GM12873 (cell line): ENCODE measurements around the gene DHX34.

Experiments used
- TF ChIP-seq, protein P1 (sequence below): IDR thresholded peaks from 2 replicates; pipeline ENCODE4 v1.5.1; 2012; ENCODE audit warnings: low read depth, mild to moderate bottlenecking, moderate library complexity, low read length, control low read depth; ENCODE audit not compliant: insufficient read depth; ENCODE audit errors: missing control alignments

Gene DHX34

GRCh38 chr19:47331490-47331889 is 17.6 kb upstream of the DHX34 start:
- TF ChIP-seq, protein P1, sequence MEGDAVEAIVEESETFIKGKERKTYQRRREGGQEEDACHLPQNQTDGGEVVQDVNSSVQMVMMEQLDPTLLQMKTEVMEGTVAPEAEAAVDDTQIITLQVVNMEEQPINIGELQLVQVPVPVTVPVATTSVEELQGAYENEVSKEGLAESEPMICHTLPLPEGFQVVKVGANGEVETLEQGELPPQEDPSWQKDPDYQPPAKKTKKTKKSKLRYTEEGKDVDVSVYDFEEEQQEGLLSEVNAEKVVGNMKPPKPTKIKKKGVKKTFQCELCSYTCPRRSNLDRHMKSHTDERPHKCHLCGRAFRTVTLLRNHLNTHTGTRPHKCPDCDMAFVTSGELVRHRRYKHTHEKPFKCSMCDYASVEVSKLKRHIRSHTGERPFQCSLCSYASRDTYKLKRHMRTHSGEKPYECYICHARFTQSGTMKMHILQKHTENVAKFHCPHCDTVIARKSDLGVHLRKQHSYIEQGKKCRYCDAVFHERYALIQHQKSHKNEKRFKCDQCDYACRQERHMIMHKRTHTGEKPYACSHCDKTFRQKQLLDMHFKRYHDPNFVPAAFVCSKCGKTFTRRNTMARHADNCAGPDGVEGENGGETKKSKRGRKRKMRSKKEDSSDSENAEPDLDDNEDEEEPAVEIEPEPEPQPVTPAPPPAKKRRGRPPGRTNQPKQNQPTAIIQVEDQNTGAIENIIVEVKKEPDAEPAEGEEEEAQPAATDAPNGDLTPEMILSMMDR = no peak

DNA sequence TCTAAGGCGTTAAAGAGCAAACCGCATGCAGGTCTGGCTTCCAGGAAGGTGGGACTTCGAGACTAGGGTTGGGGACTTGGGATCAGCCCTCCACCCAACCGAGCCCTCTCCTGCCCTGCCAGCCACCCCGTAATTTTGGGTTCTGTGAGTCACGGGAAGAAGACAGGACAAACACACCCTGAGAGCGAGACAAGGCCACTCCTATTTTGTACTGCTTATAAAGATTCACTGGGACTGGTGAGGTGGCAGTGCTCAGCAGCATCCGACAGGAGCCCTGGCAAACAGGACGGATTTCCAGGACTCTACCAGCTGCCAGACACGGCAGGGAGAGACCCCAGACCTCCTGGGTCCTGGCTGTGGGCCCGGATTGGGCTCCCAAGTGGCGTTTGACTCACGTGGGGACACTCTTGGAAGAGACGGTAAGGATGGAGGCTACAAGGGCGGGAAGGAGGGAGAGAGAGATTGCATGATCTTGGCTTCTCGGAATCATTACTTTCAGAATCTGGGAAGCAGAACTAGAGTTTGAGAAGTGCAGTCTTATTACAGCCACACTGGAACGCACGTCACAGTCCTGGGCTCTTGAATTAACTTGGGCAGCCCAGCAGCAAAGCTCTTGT is 17.1 kb upstream of the DHX34 start, which contains the start of gene C5AR2:
C5AR2 (plus strand) TSS at position 245 of the 617 bp plus-strand sequence. CDS start 8,625 bp downstream, outside the sequence.
- TF ChIP-seq, protein P1 = no peak

- TF ChIP-seq, protein P1 = no peak
Measured at GRCh38 chr19:47339196-47339880, 9.8 kb upstream of the DHX34 start.

- TF ChIP-seq, protein P1 = no peak
Measured at GRCh38 chr19:47340477-47341208, 8.5 kb upstream of the DHX34 start.

GRCh38 chr19:47341734-47342133 is 7.4 kb upstream of the DHX34 start:
- TF ChIP-seq, protein P1 = no peak

GRCh38 chr19:47343194-47343802 is 5.8 kb upstream of the DHX34 start:
- TF ChIP-seq, protein P1 = no peak

DNA sequence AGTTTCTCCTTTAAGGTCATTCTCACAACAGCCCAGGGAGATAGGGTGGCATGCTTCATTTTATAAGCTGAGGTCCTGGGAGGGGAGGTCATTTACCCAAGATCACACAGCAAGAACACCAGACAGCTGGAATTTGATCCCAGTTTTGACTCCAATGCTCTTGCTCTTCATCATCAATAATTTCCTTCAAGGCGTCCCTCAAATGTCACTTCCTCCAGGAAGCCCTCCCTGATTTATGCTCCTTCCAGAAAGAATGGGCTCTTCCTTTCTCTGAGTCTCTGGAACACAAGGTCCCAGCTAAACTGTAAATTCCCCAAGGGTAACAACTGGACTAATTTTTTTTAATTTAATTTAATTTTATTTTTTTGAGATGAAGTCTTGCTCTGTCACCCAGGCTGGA is 4.7 kb upstream of the DHX34 start:
- TF ChIP-seq, protein P1 = no peak
